HG03045 (cell line): Measurements from ENCODE around the gene FBF1.
A peak's percentile ranks its signal among the peaks of the same experiment; 100 is the strongest.
"Not testable (repeated sequence)": the region's sequence is repeated elsewhere in the genome, so short reads cannot be mapped to it uniquely, and the experiment has no call there.

Experiments
- ATAC-seq: cut with Tn5 transposase; IDR thresholded peaks from one replicate; pipeline ENCODE4 v1.9.1; 2021; ENCODE audit warnings: mild to moderate bottlenecking, moderate library complexity; ENCODE audit not compliant: unreplicated experiment

FBF1 gene

DNA sequence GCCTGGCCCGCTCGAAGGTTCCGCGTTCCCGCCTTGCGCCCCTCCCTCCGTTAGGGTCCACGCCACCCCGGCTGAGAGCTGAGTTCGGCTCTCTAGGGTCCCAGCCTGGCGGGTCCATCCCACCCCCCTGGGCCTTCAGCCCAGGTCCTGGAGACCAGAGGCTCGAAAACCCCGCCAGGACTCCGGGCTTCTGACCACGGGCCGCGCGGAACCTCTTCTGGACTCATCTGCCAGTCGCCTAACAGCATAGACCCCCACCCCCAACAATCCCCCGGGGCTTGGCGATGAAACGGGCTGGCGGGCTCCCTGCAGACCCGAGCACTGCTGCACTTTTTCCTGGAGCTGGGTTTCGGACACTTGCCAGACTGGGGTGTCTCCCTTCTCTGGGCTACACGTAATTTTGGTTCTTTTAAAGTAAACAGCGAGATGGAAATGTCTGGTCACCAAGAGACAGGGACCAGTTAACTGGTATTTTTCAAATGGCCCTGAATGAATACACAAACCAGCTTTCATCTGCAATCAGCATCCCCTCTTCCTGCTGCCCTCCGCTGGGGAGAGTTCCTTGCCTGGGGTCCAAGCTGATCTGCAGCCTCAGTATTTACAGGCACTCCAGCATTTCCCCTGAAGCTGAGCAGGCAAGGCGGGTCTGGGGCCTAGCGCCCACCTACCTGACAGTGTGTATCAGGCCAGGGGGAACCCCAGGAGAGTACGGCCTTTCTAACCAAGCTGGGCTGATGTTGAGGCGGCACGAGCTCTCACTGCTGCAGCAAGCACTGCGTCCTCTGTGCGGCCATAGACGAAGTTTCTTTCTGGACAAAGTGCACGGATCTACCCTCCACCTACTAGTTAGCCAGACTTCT, 43.5 kb downstream of the FBF1 start:
- ATAC-seq: no peak

DNA sequence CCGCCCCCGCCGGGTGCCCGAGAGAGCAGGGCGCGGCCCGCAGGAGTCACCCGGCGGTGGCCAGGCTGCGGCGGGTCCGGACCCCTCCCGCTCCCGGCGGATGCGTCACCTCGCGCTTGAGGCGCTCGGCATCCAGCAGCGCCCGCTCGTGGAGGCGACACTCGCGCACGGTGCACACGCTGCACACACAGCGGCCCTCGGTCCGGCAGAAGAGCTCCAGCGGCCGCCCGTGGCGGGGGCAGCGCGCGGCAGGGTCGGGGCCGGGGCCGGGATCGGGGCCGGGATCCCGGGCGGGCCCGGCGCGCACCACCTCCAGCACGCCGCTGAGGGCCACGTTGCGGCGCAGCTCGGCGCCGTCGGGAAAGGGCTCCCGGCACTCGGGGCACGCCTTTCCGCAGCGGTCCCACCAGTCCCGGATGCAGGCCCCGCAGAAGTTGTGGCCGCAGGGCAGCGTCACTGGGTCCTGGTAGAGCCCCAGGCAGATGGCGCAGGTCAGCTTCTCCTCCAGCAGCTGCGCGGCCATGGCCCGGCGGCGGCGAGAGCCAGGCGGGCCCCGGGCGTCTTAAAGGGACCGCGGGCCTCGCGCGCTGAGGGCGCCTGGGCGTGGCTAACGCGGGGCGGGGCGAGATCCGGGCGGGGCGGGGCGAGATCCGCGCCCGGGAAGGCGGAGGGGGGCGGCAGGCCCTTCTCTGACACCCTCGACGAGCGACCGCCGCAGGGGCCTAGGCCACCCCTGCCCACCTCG, 44.3 kb downstream of the FBF1 start, which contains the start of gene TRIM65:
TRIM65 (minus strand) TSS at position 537 of the 745 bp plus-strand sequence; CDS start at position 523, 14 bp downstream.
- peak; percentile 58 for ATAC-seq

DNA sequence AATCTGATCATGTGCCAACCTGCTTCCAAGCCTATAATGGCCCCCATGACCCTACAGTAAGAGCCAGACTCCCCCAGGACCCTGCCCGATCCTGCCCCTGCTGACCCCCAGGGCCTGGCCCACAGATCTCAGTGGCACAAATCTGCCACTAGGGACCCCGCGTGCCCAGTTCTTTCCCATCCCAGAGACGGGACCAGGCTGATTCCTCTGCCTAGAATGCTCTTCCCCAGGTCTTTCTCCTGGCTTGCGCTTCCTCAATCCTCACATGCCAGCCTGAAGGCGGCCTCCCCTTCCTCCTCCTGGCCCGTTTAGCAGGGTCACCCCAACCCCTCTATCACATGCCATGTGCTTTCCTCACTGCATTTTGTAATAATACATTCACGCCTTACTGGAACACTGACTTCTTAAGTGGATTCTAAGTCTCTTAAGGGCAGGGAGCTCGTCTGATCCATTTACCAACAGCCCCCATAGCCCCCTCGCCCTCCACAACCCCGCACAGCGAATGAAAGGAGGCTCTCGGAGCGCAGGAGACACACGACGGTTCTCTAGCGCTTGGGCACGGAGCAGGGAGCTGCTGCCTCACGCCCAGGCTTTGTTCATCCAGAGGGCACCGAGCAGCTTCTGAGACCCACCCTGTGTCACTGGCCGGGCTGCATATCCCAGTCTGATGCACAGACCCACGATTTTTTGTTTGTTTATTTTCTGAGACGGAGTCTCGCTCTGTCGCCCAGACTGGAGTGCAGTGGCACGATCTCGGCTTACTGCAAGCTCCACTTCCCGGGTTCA, 45.3 kb downstream of the FBF1 start:
- ATAC-seq: no peak

DNA sequence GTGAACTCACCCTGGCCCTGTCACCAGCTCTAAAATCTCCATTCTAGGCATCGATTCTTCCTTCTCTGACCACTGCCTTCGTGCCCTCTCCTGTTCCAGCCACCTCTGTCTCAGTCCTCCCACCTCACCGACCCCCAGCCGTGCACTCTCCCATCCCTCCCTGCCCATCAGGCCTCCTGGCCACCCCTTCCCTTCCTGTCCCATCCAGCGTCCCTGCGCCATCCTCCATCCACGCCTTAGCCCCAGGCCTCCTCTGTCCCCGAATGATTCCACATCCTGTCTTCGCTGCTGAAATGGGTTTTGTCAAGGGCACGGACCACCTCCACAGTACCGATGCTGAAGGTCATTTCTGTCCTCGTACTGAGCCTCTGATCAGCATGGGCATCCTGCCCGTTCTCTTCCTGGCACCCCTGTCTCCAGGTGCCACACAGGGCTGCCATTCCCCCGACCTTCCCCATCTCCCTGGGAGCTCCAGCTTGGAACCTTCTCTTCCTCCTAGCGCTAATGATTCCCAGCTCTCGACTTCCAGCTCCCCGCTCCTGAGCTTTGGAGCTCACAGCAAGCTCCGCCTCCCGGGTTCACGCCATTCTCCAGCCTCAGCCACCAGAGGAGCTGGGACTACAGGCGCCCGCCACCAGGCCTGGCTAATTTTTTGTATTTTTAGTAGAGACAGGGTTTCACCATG, 46.7 kb downstream of the FBF1 start:
- ATAC-seq: no peak

DNA sequence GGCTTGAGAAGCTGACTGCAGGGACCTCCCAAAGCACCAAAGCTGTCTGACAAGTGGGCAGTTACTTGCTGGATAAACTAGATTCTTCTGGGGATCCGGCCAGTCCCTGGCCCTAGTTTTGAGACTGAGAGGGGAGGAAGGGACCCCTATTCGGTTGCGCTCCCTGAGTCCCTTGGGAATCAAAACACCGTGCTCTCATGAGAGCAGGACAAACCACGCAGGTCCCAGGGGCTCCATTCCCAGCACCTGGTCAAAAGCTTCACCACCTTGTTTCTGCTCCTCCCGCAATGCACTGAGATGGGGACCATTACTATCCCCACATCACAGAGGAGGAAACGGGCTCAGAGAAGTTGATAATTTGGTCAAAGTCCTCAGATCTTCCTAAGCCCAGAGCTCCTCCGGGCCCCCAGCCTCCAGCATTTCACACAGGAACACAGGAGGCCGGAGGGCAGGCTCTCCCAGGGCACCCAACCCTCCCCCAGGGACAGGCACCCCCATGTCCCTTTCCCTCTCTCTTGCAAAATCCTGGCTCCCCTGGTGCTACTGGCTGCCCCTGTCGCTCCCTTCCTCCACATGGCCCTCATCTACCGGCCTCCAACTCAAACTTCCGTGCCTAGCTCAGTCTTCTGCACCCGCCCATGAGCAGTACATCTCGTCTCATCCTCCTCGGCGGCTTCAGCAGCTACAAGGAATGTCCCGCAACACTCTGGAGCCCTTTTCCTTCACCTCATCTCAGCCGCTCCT, 47.4 kb downstream of the FBF1 start:
- ATAC-seq: no peak

DNA sequence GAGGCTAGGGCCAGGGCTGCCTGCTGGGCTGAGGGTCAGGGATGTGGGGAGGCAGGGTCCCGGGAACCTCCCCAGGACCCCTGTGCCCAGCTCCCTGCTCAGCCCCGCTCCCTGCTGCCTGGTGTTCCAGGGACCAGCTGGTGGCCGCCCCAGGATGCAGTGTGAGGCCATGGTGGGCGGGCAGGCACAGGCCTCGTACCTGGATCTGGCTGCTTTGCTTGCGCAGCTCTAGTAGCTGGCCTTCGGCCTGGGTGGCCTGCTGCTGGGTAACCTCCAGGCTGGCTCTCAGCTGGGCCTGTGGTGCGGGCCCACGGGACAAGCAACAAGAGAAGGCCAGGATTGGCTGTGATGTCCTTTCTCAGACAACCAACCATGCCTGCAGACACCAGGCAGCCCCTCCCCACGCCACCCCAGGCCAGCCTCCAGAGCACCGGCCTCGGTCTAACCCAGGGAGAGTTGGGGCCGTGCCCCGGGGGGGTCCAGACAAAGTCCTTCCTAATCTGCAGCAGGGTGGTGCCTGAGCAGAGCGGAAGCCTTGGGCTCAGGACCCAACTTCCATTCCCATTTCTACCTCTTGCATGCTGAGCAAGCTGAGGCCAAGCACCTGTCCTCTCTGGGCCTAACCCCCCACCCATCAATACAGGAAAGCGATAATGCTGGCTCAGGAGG, 48.2 kb downstream of the FBF1 start:
- no peak for ATAC-seq

DNA sequence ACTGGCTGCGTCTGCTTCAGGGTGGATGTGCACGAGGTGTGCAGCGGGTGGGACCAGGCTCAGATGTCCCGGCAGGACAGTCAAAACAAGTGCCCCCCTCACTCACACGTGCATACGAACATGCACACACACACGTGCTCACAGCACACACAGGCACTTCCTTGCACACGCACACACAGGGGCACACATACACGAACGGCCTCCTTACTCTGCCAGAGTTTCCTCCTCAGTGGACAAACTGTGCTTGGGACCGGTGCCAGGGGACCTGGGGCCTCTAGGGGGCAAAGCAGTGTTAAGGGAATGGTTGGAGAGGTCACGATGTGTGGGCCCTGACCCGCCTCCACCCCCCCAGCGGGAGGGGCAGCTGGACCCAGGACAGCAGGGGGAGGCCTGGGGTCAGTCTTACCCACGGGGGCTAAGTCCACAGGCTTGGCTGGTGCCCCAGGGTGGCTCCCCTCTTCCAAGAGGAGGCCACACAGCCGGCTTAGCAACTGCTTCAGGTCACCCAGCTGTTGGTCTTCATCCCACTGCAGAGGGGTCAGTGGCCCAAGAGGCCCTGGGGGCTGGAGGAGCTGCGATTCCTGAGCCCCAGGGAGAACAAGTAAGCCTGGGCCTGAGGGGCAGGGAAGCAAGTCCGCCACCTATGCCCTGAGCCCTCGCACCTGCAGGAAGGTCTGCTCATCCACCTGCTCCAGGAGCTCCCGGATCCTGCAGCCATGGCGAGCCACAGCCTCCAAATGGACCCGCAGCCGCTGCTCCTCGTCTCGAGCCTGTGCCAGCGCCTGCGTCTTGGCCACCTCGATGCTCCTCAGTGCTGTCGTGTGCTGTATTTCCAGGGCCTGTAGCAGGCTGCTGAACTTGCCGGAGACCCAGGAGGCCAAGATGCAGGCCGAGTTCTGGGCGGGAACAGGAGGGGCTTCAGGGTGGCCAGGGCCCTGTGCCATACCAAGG, 49.0 kb downstream of the FBF1 start:
- no peak for ATAC-seq

DNA sequence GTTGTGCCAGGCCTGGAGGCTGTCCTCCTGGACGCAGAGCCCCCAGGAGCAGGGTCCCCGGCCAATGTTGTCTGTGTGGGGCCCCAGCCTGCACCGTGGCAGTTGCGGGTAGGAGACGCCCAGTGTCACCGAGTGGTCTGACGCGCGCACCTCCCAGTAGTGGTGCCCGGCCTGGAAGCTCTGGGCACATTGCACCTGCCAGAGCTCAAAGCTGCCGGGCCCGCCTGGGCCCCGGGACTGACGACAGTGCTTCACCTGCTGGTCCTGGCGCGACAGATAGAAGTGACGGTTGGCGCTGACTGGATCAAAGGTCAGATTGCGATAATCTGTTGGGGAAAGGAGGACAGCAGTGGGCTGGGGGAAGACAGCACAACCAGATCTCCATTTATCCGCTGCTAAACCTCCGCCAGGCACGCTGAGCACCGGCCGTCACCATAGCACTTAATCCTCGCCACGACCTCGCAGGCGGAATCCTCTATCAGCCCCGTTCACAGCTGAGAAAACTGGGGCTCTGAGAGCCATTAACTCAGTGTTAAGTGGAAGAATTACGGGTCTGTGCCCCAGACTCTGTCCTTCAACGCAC, 49.7 kb downstream of the FBF1 start:
- no peak for ATAC-seq

DNA sequence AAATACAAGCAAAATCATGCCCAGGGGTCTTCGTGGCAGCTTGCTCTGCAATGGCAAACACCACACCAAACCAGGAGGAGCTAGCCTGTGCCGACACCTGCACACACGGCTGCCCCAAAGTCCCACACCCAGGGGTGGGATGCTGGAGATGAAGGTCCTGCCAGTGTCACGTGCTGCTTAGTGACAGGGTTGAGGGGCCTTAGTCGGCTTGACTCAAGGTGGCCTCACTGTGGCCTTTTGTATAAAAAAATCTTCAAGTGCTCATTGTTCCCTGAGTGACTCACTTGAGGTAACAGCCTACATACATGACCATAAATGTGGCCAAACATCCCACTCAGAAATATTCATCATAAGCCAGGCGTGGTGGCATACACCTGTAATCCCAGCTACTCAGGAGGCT, 51.4 kb downstream of the FBF1 start:
- ATAC-seq: no peak

DNA sequence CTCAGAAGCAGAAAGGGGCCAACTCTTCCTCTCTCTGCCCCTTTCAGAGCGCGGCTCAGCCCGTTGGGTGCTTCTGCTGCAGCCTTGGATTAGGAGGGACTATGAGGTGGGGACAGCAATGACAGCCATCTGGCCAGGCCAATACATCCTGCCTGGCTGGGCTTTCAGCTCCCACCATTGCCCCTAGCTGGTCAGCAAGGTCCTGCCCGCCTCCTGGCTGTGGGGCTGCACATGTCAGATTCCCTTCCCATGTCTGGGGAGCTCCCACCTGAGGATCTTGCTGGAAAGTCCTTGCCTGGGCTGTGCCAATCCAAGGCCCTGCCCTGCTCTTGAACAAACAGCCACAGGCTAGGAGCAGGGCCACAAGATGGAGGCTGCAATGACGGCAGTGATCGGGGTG, 52.4 kb downstream of the FBF1 start:
- ATAC-seq: no peak

DNA sequence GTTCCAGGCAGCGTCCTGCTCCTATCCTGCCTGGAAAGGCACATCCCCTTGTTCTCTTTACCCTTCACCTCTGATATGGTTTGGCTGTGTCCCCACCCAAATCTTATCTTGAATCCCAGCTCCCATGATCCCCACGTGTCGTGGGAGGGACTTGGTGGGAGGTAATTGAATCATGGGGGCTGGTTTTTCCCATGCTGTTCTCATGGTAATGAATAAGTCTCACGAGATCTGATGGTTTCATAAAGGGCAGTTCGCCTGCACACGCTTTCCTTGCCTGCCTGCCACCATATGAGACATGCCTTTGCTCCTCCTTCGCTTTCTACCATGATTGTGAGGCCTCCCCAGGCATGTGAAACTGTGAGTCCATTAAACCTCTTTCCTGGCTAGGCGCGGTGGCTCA, 55.0 kb downstream of the FBF1 start:
- ATAC-seq: not testable (repeated sequence)

DNA sequence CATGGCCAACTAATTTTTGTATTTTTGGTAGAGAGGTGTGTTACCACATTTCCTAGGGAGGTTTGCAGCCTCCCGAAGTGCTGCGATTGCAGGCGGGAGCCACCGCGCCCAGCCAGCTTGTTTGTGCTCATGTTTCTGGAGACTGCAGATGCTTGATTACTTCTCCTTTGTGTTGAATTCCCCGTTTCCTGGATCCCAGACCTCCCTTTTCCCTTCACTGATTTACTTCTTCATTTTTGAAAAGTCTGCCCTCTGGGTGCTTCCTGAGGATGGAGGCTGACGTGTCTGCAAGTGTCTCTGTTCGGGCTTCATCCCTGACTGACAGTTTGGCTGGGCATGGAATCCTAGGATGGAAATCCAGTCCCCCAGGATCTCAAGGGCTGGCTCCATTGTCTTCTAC, 55.4 kb downstream of the FBF1 start:
- no peak for ATAC-seq

DNA sequence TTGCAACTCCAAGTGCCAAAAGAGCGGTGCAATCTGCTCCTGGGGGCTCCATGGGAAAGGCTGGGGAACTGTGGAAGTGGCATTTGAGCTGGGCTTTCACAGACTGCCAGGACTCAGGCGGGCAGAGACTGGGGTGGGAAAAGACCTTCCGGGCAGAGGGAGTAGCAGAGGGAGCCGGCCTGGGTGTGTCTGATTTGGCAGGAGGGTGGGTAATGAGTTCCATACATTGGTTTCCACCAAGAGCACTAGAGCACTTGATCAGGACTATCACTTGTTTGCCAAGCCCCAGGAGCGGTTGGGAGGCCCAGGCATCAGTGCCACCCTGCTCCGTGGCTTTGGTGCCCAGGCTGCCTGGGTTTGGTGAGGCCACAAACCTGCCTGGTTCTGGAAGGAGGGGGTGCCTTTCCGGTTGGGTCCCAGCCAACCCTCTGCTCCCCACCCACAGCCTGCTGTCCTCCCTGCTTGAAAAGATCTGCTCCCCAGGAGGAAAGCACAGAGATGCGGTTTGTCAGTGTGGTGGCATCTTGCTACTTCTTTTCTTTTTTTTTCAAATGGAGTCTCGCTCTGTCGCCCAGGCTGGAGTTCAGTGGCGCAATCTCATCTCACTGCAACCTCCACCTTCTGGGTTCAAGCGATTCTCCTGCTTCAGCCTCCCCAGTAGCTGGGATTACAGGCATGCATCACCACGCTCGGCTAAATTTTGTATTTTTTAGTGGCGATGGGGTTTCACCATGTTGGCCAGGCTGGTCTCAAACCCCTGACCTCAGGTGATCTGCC, 59.0 kb downstream of the FBF1 start:
- no peak for ATAC-seq

DNA sequence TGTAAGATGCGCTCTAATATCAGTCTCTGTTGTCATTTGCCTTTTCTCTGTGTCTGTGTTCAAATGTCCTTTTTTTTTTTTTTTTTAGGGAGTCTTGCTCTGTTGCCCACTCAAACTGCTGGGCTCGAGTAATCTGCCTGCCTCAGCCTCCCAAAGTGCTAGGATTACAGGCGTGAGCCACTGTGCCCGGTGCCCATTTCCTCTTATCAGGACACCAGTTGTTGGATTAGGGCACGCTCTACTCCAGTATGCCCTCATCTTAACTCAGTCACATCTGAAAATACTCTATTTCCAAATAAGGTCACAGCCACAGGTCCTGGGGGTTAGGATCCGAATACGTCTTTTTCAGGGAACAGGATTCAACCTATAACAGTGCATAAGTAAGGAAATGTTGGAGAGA, 60.6 kb downstream of the FBF1 start:
- ATAC-seq: no peak

DNA sequence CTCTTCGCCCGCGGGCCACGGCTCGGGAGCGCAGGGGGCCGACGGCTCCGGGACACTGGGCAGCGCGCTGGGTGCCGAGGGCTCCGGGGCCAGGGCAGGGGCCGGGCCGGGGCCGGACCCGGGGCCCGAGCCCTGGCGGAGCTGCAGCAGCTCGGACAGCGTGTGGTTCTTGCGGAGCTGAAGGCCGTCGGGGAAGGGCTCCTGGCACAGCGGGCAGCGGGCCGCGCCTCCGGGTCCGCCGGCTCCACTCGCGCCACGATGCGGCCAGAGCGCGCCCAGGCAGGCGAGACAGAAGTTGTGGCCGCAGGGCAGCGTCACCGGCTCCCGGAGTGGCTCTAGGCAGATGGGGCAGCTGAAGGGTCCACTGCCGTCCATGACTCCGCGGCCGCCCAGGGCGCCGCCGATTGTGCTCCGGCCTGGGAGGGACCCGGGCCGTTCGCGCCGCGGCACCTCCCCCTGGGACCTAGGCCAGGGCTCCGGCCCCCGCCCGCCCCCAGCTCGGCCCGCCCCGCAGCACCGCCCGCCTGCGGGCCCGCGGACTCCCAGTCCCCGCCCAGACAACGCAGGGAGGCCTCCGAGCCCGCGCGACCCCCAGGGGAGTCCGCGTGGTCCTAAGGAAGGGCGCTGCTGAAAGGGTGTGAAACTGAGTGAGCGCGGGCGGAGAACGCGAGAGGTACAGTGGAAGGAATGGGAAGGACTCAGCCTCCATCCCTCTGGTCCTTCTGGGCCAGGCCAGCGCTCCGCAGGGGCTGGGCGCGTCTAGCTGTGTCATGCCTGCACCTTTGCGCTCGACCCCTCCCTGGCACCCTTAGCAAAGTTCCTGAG, 62.5 kb downstream of the FBF1 start, which contains the start of gene TRIM47:
TRIM47 (minus strand) TSS at position 408 of the 825 bp plus-strand sequence; CDS start at position 375, 33 bp downstream.
- ATAC-seq: peak; percentile 9

DNA sequence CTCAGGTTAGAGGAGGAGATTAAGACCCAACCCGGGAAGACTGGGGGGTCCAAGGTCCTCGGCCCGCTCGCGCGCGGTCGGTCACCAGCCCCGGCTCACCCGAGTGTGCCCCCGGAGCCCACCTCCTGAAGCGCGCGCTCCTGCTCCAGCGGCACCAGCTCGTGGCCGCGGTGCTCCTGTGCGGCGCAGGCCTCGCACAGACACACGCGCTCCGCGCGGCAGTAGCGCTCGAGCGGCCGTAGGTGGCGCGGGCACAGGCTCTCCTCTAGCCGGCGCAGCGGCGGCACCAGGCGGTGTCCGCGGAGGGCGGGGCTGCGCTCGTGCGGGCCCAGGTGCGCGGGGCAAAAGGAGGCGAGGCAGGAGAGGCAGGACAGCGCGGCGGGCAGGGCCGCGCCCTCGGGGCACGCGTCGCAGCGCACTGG, 63.1 kb downstream of the FBF1 start:
- ATAC-seq: peak; percentile 44
